ENCODE results near the gene ADH7. TPM values are rescaled to one million over a fixed set of nuclear protein-coding genes. Genes with fewer than 3 reads are reported as not detected.
A peak's percentile ranks its signal among the peaks of the same experiment; 100 is the strongest.
"Not testable (repeated sequence)": the region's sequence is repeated elsewhere in the genome, so short reads cannot be mapped to it uniquely, and the experiment has no call there.

The ADH7 gene
- total RNA-seq, 1 experiment from 2014 or later = not detected

- peak; percentile 15 for DNase-seq
- Histone ChIP-seq H3K27me3 (ENCODE audit: control insufficient read depth, insufficient read depth, low read length) (no peaks in the 10 kb centered on the region), H3K4me3 (ENCODE audit: insufficient read depth, low read depth, low read length) (no peak overlapping the region), H3K36me3 (replicated peaks; ENCODE audit: control insufficient read depth, insufficient read depth, low read length) (no peaks in the 10 kb centered on the region)
Measured at GRCh38 chr4:99447079-99447478, 11.9 kb upstream of the ADH7 start.

- H3K4me3 ChIP-seq (ENCODE audit: insufficient read depth, low read depth, low read length) = no peak overlapping the region
- DNase-seq = no peak
- H3K36me3 ChIP-seq (replicated peaks; ENCODE audit: control insufficient read depth, insufficient read depth, low read length) = no peaks in the 10 kb centered on the region
- H3K27me3 ChIP-seq (ENCODE audit: control insufficient read depth, insufficient read depth, low read length) = no peaks in the 10 kb centered on the region
Measured at GRCh38 chr4:99438405-99438780, 3.3 kb upstream of the ADH7 start.

- Histone ChIP-seq H3K36me3 (replicated peaks; ENCODE audit: control insufficient read depth, insufficient read depth, low read length) (no peaks in the 10 kb centered on the region), H3K27me3 (ENCODE audit: control insufficient read depth, insufficient read depth, low read length) (no peaks in the 10 kb centered on the region), H3K4me3 (ENCODE audit: insufficient read depth, low read depth, low read length) (no peak overlapping the region)
- no peak for DNase-seq
Measured at GRCh38 chr4:99437723-99438404, 2.7 kb upstream of the ADH7 start.

GRCh38 chr4:99436976-99437722 lies 2.0 kb upstream of the ADH7 start:
- H3K36me3 ChIP-seq (replicated peaks; ENCODE audit: control insufficient read depth, insufficient read depth, low read length) = no peaks in the 10 kb centered on the region
- DNase-seq = no peak
- no peak overlapping the region for H3K4me3 ChIP-seq (ENCODE audit: insufficient read depth, low read depth, low read length)
- H3K27me3 ChIP-seq (ENCODE audit: control insufficient read depth, insufficient read depth, low read length) = no peaks in the 10 kb centered on the region

- Histone ChIP-seq H3K4me3 (ENCODE audit: insufficient read depth, low read depth, low read length) (no peak overlapping the region), H3K27me3 (ENCODE audit: control insufficient read depth, insufficient read depth, low read length) (no peaks in the 10 kb centered on the region), H3K36me3 (replicated peaks; ENCODE audit: control insufficient read depth, insufficient read depth, low read length) (no peaks in the 10 kb centered on the region)
- DNase-seq = no peak
Measured at GRCh38 chr4:99436462-99436861, 1.3 kb upstream of the ADH7 start.

DNA sequence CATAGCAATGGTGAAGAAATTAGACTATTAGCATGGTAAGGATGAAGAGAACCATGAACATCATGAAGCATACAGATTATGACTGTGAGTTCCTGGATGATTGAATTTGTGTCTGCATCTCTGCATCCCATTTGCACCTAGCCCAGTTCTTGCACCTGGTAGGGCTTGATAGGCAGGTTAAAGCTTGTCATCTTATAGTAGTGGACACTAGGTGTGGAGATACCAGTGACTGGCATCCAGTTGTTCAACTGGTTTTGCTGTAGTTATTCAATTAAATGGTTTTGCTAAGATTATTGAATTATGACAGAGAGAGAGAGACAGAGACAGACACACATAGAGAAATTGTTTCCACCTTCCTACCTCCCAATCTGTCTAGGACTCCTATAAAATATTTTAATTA lies 5.0 kb downstream of the ADH7 start:
- H3K4me3 ChIP-seq (ENCODE audit: insufficient read depth, low read depth, low read length) = no peak overlapping the region
- H3K27me3 ChIP-seq (ENCODE audit: control insufficient read depth, insufficient read depth, low read length) = no peaks in the 10 kb centered on the region
- H3K36me3 ChIP-seq (replicated peaks; ENCODE audit: control insufficient read depth, insufficient read depth, low read length) = no peaks in the 10 kb centered on the region
- no peak for DNase-seq

GRCh38 chr4:99417125-99417524 lies 18.0 kb downstream of the ADH7 start:
- no peaks in the 10 kb centered on the region for H3K27me3 ChIP-seq (ENCODE audit: control insufficient read depth, insufficient read depth, low read length)
- DNase-seq = no peak
- no peak overlapping the region for H3K4me3 ChIP-seq (ENCODE audit: insufficient read depth, low read depth, low read length)
- no peaks in the 10 kb centered on the region for H3K36me3 ChIP-seq (replicated peaks; ENCODE audit: control insufficient read depth, insufficient read depth, low read length)

DNA sequence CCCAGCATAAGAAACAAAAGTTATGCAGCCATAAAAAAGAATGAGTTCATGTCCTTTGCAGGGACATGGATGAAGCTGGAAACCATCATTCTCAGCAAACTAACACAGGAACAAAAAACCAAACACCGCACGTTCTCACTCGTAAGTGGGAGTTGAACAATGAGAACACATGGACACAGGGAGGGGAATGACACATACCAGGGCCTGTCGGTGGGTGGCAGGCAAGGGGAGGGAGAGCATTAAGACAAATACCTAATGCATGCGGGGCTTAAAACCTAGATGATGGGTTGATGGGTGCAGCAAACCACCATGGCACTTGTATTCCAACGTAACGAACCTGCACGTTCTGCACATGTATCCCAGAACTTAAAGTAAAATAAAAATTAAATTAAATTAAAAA lies 19.4 kb downstream of the ADH7 start:
- DNase-seq; H3K36me3 ChIP-seq (replicated peaks; ENCODE audit: control insufficient read depth, insufficient read depth, low read length); H3K27me3 ChIP-seq (ENCODE audit: control insufficient read depth, insufficient read depth, low read length); H3K4me3 ChIP-seq (ENCODE audit: insufficient read depth, low read depth, low read length): not testable (repeated sequence)

GRCh38 chr4:99414902-99415301 lies 20.2 kb downstream of the ADH7 start:
- H3K36me3 ChIP-seq (replicated peaks; ENCODE audit: control insufficient read depth, insufficient read depth, low read length); H3K4me3 ChIP-seq (ENCODE audit: insufficient read depth, low read depth, low read length); H3K27me3 ChIP-seq (ENCODE audit: control insufficient read depth, insufficient read depth, low read length); DNase-seq: not testable (repeated sequence)

GRCh38 chr4:99414401-99414800 lies 20.7 kb downstream of the ADH7 start:
- Histone ChIP-seq H3K27me3 (ENCODE audit: control insufficient read depth, insufficient read depth, low read length) (no peaks in the 10 kb centered on the region), H3K36me3 (replicated peaks; ENCODE audit: control insufficient read depth, insufficient read depth, low read length) (no peaks in the 10 kb centered on the region), H3K4me3 (ENCODE audit: insufficient read depth, low read depth, low read length) (no peak overlapping the region)
- DNase-seq = no peak

- no peaks in the 10 kb centered on the region for H3K27me3 ChIP-seq (ENCODE audit: control insufficient read depth, insufficient read depth, low read length)
- DNase-seq = no peak
- H3K36me3 ChIP-seq (replicated peaks; ENCODE audit: control insufficient read depth, insufficient read depth, low read length) = no peaks in the 10 kb centered on the region
- H3K4me3 ChIP-seq (ENCODE audit: insufficient read depth, low read depth, low read length) = no peak overlapping the region
Measured at GRCh38 chr4:99413140-99413539, 22.0 kb downstream of the ADH7 start.

- Histone ChIP-seq H3K4me3 (ENCODE audit: insufficient read depth, low read depth, low read length) (no peak overlapping the region), H3K27me3 (ENCODE audit: control insufficient read depth, insufficient read depth, low read length) (no peaks in the 10 kb centered on the region), H3K36me3 (replicated peaks; ENCODE audit: control insufficient read depth, insufficient read depth, low read length) (no peaks in the 10 kb centered on the region)
- no peak for DNase-seq
Measured at GRCh38 chr4:99411041-99411440, 24.1 kb downstream of the ADH7 start.

GRCh38 chr4:99410075-99410474 lies 25.1 kb downstream of the ADH7 start:
- DNase-seq = no peak
- H3K36me3 ChIP-seq (replicated peaks; ENCODE audit: control insufficient read depth, insufficient read depth, low read length) = no peaks in the 10 kb centered on the region
- no peak overlapping the region for H3K4me3 ChIP-seq (ENCODE audit: insufficient read depth, low read depth, low read length)
- no peaks in the 10 kb centered on the region for H3K27me3 ChIP-seq (ENCODE audit: control insufficient read depth, insufficient read depth, low read length)

GRCh38 chr4:99408346-99408745 lies 26.8 kb downstream of the ADH7 start:
- Histone ChIP-seq H3K36me3 (replicated peaks; ENCODE audit: control insufficient read depth, insufficient read depth, low read length) (no peaks in the 10 kb centered on the region), H3K27me3 (ENCODE audit: control insufficient read depth, insufficient read depth, low read length) (no peaks in the 10 kb centered on the region), H3K4me3 (ENCODE audit: insufficient read depth, low read depth, low read length) (no peak overlapping the region)
- DNase-seq = no peak

GRCh38 chr4:99405433-99406115 lies 29.6 kb downstream of the ADH7 start:
- DNase-seq = peak; percentile 26
- no peak overlapping the region for H3K4me3 ChIP-seq (ENCODE audit: insufficient read depth, low read depth, low read length)
- H3K36me3 ChIP-seq (replicated peaks; ENCODE audit: control insufficient read depth, insufficient read depth, low read length) = no peaks in the 10 kb centered on the region
- H3K27me3 ChIP-seq (ENCODE audit: control insufficient read depth, insufficient read depth, low read length) = no peaks in the 10 kb centered on the region
